ENCODE results near the gene MIP. TPM values are rescaled to one million over a fixed set of nuclear protein-coding genes. Genes with fewer than 3 reads are reported as not detected.

MIP gene
- total and polyA plus RNA-seq, 2 donors (not counting 3 experiments of a cell fraction or from before 2014, with no cell fraction given): 0.18 TPM; not detected in 1

DNA sequence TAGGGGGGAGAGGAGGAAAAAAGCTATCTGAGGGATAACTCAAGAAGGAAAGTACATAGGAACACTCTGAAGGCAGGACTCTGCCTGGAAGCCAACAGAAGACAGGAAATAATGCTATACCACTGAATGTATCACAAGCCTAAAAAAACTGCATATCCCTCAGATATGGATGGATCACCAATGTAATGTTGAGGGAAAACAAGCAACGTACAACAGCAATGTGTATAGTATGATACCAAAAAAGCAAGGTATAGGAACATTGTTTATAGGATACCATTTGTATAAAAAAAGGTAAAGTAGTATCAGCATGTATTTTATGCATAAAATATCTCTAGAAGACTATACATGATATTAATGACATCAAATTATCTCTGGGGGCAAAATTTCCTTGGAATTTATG is 30.1 kb upstream of the MIP start:
- dilution Hi-C loops (cut with MboI; ENCODE audit: extremely low pct_ligation_motif_present, low sequenced_read_pairs): no loop called here
- Histone ChIP-seq H3K4me3 (replicated peaks in 1 of 3; ENCODE audit: insufficient read depth in 1 of 3, low read depth in 1 of 3, low read length in 3 of 3) (no peak overlapping the region), H3K27me3 (ENCODE audit: control insufficient read depth in 2 of 2, insufficient read depth in 2 of 2, low read length in 2 of 2) (peaks cover 11 to 23% of the 10 kb centered on the region in 2 experiments), H3K9me3 (replicated peaks; ENCODE audit: control insufficient read depth, insufficient read depth, low read length) (no peaks in the 10 kb centered on the region), H3K36me3 (ENCODE audit: control insufficient read depth in 2 of 2, extremely low read depth in 1 of 2, insufficient read depth in 2 of 2, low read length in 2 of 2) (no peaks in the 10 kb centered on the region), H3K9ac (replicated peaks; ENCODE audit: extremely low read depth, insufficient read depth, low read length) (no peak overlapping the region), H3K9me1 (replicated peaks; ENCODE audit: control insufficient read depth, extremely low read depth, insufficient read depth, low read length) (no peaks in the 10 kb centered on the region), H3K4me1 (ENCODE audit: control insufficient read depth, extremely low read depth, insufficient read depth, low read length) (peaks cover 4% of the 10 kb centered on the region), H3K79me2 (ENCODE audit: control insufficient read depth, insufficient read depth, low read length) (no peaks in the 10 kb centered on the region), H4K20me1 (replicated peaks; ENCODE audit: control insufficient read depth, extremely low read depth, insufficient read depth, low read length) (no peaks in the 10 kb centered on the region), H3K4me2 (ENCODE audit: insufficient read depth, low read length) (no peak overlapping the region), H3K27ac (ENCODE audit: insufficient read depth, low read depth, low read length) (no peak overlapping the region), H2AFZ (ENCODE audit: low read depth, low read length) (no peak overlapping the region)
- ChIA-PET POLR2A (no interaction called here), CTCF (no interaction called here)
- no peak for DNase-seq (ENCODE audit: low read depth, low spot score)
- no peak for TF ChIP-seq EZH2 (IDR thresholded peaks at IDR 0.05; ENCODE audit: borderline replicate concordance, low read depth, low read length, severe bottlenecking)
- no peak for TF ChIP-seq POLR2AphosphoS5 (IDR thresholded peaks at IDR 0.05; ENCODE audit: insufficient read depth, low read depth, low read length)
- no peak for TF ChIP-seq MYC (IDR thresholded peaks at IDR 0.05; ENCODE audit: low read depth, low read length)
- no peak for TF ChIP-seq CTCF (IDR thresholded peaks at IDR 0.05; ENCODE audit: extremely low read depth in 1 of 2, insufficient read depth in 1 of 2, low read depth in 1 of 2, low read length in 2 of 2)
- TF ChIP-seq POLR2A (IDR thresholded peaks at IDR 0.05; ENCODE audit: low read depth, low read length): no peak
- TF ChIP-seq JUN (IDR thresholded peaks at IDR 0.05; ENCODE audit: borderline replicate concordance, insufficient read depth, insufficient read length, low read depth): no peak
- intact Hi-C loops (cut with micrococcal nuclease): no loop called here
- no peak for FAIRE-seq
- BruUV-seq (replicated peaks): no TSS peak

DNA sequence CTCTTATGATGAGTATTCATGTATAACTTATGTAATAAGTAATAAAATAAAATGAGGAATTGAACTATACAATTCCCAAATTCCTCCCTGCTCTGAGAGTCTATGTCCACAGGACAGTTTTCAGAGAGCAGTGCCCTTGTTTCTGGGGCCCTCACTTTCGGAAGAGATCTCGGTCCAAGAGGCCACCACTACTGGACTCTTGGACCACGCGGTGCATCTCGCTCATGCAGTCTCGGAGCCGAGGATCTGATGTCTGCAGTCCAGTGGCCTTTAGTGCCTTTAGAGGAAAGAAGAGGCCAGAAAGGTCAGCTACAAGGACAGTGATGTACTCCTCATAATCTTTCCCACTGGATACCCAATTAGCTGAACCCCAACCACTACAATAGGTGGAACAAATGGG is 25.2 kb upstream of the MIP start:
- H3K4me3 ChIP-seq (replicated peaks in 1 of 3; ENCODE audit: insufficient read depth in 1 of 3, low read depth in 1 of 3, low read length in 3 of 3): no peak overlapping the region
- TF ChIP-seq MYC (IDR thresholded peaks at IDR 0.05; ENCODE audit: low read depth, low read length) (no peak), POLR2A (IDR thresholded peaks at IDR 0.05; ENCODE audit: low read depth, low read length) (no peak), POLR2AphosphoS5 (IDR thresholded peaks at IDR 0.05; ENCODE audit: insufficient read depth, low read depth, low read length) (no peak), GATA2 (IDR thresholded peaks at IDR 0.05; ENCODE audit: insufficient read depth, insufficient read length, low read depth, low read length) (no peak)
- H3K4me2 ChIP-seq (ENCODE audit: insufficient read depth, low read length): no peak overlapping the region
- no peak overlapping the region for H3K9ac ChIP-seq (replicated peaks; ENCODE audit: extremely low read depth, insufficient read depth, low read length)
- POLR2A ChIA-PET: no interaction called here
- no peaks in the 10 kb centered on the region for H3K79me2 ChIP-seq (ENCODE audit: control insufficient read depth, insufficient read depth, low read length)
- CTCF ChIA-PET: interaction anchor here (1.5 kb wide), 1 partner anchor 15 kb away, joined by 3 read pairs; no protein-coding TSS in a partner anchor
- FAIRE-seq (no peak), DNase-seq (ENCODE audit: low read depth, low spot score) (no peak)
- H3K36me3 ChIP-seq (ENCODE audit: control insufficient read depth in 2 of 2, extremely low read depth in 1 of 2, insufficient read depth in 2 of 2, low read length in 2 of 2): no peaks in the 10 kb centered on the region
- intact Hi-C loops (cut with micrococcal nuclease): no loop called here
- H2AFZ ChIP-seq (ENCODE audit: low read depth, low read length): no peak overlapping the region
- no peaks in the 10 kb centered on the region for H3K4me1 ChIP-seq (ENCODE audit: control insufficient read depth, extremely low read depth, insufficient read depth, low read length)
- dilution Hi-C loops (cut with MboI; ENCODE audit: extremely low pct_ligation_motif_present, low sequenced_read_pairs): no loop called here
- H3K9me1 ChIP-seq (replicated peaks; ENCODE audit: control insufficient read depth, extremely low read depth, insufficient read depth, low read length): no peaks in the 10 kb centered on the region
- H3K27me3 ChIP-seq (ENCODE audit: control insufficient read depth in 2 of 2, insufficient read depth in 2 of 2, low read length in 2 of 2): no peaks in the 10 kb centered on the region
- H3K9me3 ChIP-seq (replicated peaks; ENCODE audit: control insufficient read depth, insufficient read depth, low read length): no peaks in the 10 kb centered on the region
- no TSS peak for BruUV-seq (replicated peaks)
- no peaks in the 10 kb centered on the region for H4K20me1 ChIP-seq (replicated peaks; ENCODE audit: control insufficient read depth, extremely low read depth, insufficient read depth, low read length)
- no peak overlapping the region for H3K27ac ChIP-seq (ENCODE audit: insufficient read depth, low read depth, low read length)
